ACC112 (cell line): ENCODE measurements around the gene CNRIP1.

ENCODE experiments used
- H2AFZ ChIP-seq: fragments of 200-600 bp; sonication (generic); one replicate; pipeline ENCODE4 v1.6.0; 2017; ENCODE audit warnings: antibody characterized with exemption, low read length; ENCODE audit not compliant: unreplicated experiment
- H3K27ac ChIP-seq: fragments of 200-600 bp; sonication (generic); 2 replicates; pipeline ENCODE4 v1.5.1; 2014; ENCODE audit warnings: low read depth, mild to moderate bottlenecking, antibody characterized with exemption, low read length, moderate library complexity
- H3K27me3 ChIP-seq: fragments of 200-600 bp; sonication (generic); 2 replicates; pipeline ENCODE4 v1.6.1; 2014; ENCODE audit warnings: mild to moderate bottlenecking, antibody characterized with exemption, low read length, moderate library complexity, mixed read lengths; ENCODE audit not compliant: insufficient read depth
- H3K36me3 ChIP-seq: fragments of 200-600 bp; sonication (generic); 2 replicates; pipeline ENCODE4 v1.6.1; 2016; ENCODE audit warnings: mild to moderate bottlenecking, antibody characterized with exemption, low read length, moderate library complexity, mixed read lengths; ENCODE audit not compliant: insufficient read depth
- H3K4me1 ChIP-seq: fragments of 200-600 bp; sonication (generic); one replicate; pipeline ENCODE4 v1.6.1; 2016; ENCODE audit warnings: low read length, mixed read lengths; ENCODE audit not compliant: insufficient read depth, unreplicated experiment, control insufficient read depth
- H3K4me3 ChIP-seq: fragments of 200-600 bp; sonication (generic); 2 replicates; pipeline ENCODE4 v1.5.1; 2014; ENCODE audit warnings: mild to moderate bottlenecking, low read depth, low read length
- H3K79me2 ChIP-seq: fragments of 200-600 bp; sonication (generic); one replicate; pipeline ENCODE4 v1.6.0; 2016; ENCODE audit warnings: low read length; ENCODE audit not compliant: control insufficient read depth, unreplicated experiment, insufficient read depth

CNRIP1 gene

GRCh38 chr2:68274022-68274421 lies 45.7 kb downstream of the CNRIP1 start:
- H3K27me3 ChIP-seq = no peaks in the 10 kb centered on the region
- no peak overlapping the region for H3K27ac ChIP-seq
- no peaks in the 10 kb centered on the region for H3K79me2 ChIP-seq
- peaks cover 6% of the 10 kb centered on the region for H3K4me1 ChIP-seq
- no peaks in the 10 kb centered on the region for H3K36me3 ChIP-seq
- no peak overlapping the region for H2AFZ ChIP-seq
- no peak overlapping the region for H3K4me3 ChIP-seq

GRCh38 chr2:68272246-68272994 lies 47.3 kb downstream of the CNRIP1 start:
- Histone ChIP-seq H3K27ac (no peak overlapping the region), H3K36me3 (no peaks in the 10 kb centered on the region), H3K4me1 (peaks cover 6% of the 10 kb centered on the region), H3K4me3 (no peak overlapping the region), H2AFZ (no peak overlapping the region), H3K27me3 (no peaks in the 10 kb centered on the region), H3K79me2 (no peaks in the 10 kb centered on the region)

GRCh38 chr2:68266655-68267054 lies 53.1 kb downstream of the CNRIP1 start:
- no peak overlapping the region for H3K27ac ChIP-seq
- H3K79me2 ChIP-seq = no peaks in the 10 kb centered on the region
- H3K4me1 ChIP-seq = no peaks in the 10 kb centered on the region
- H3K36me3 ChIP-seq = no peaks in the 10 kb centered on the region
- no peaks in the 10 kb centered on the region for H3K27me3 ChIP-seq
- no peak overlapping the region for H2AFZ ChIP-seq
- no peak overlapping the region for H3K4me3 ChIP-seq

DNA sequence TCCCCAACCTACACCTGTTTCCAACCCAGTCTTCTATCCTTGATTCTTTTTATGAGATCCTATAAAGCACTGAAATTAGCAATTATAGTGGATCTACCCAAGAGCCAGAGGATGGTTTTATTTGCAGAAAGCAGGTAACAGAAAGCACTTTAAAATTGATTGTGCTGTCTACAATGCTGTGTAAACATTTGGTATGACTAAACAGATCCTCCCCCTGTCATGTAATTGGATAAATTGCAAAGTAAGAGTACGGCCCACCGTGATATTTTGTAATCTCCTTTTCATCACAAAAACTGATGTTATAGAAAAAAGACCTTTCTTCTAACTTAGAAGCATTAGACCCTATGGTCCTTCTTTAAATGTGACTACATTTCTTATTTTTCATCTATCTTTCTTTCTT lies 56.1 kb downstream of the CNRIP1 start:
- no peaks in the 10 kb centered on the region for H3K79me2 ChIP-seq
- no peaks in the 10 kb centered on the region for H3K36me3 ChIP-seq
- no peaks in the 10 kb centered on the region for H3K27me3 ChIP-seq
- H3K4me3 ChIP-seq = no peak overlapping the region
- no peak overlapping the region for H2AFZ ChIP-seq
- H3K27ac ChIP-seq = no peak overlapping the region
- peaks cover 6% of the 10 kb centered on the region for H3K4me1 ChIP-seq

DNA sequence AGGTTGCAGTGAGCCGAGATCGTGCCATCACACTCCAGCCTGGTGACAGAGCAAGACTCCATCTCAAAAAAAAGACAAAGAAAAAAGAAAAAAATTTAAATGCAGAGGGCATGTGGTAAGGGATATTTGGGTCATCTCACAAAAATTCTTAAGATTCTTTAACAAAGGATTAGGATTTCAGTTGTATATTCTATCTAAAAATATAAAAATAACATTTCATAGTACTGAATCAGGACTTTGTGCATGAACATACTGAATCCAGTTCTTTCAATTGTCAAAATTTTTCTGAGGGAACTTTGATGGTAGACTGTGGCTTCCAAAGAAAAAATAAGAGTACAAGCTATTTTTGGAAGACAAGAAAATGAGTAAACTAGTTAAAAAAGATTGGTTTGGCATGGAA lies 60.9 kb downstream of the CNRIP1 start:
- H3K27ac ChIP-seq = no peak overlapping the region

DNA sequence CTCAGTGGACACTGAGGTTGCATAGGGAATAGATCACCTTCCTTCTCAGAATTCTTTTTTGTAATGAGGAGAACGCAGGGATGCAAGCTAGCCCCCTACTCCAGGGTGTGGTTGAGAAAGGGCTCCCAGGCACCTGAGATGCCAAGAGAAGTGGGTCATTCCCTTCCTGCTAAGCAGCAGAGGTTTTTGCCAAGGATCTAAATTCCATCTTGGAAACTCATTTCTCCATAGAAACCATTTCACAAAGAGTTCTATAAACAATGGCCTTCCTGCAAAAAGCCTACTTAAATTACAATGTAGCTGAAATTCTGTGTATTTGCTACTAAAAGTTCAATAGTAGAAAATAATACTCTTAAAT lies 63.7 kb downstream of the CNRIP1 start:
- peak overlapping the region; percentile 4; the same call in 1 of the 2 replicates for H3K4me3 ChIP-seq
- H3K36me3 ChIP-seq = no peaks in the 10 kb centered on the region
- no peak overlapping the region for H2AFZ ChIP-seq
- H3K27ac ChIP-seq = no peak overlapping the region
- H3K4me1 ChIP-seq = peaks cover 30% of the 10 kb centered on the region
- H3K27me3 ChIP-seq = no peaks in the 10 kb centered on the region
- H3K79me2 ChIP-seq = peaks cover 32% of the 10 kb centered on the region

More for the DNA sequence above, 60.9 kb downstream of the CNRIP1 start:
- H3K4me1 ChIP-seq = peaks cover 30% of the 10 kb centered on the region
- no peaks in the 10 kb centered on the region for H3K36me3 ChIP-seq
- H3K79me2 ChIP-seq = peaks cover 15% of the 10 kb centered on the region
- H3K4me3 ChIP-seq = no peak overlapping the region
- H2AFZ ChIP-seq = no peak overlapping the region
- no peaks in the 10 kb centered on the region for H3K27me3 ChIP-seq

GRCh38 chr2:68253219-68254068 lies 66.3 kb downstream of the CNRIP1 start:
- H3K36me3 ChIP-seq = peaks cover 3% of the 10 kb centered on the region; the same call in 1 of the 2 replicates
- no peaks in the 10 kb centered on the region for H3K27me3 ChIP-seq
- H3K4me1 ChIP-seq = peaks cover 43% of the 10 kb centered on the region
- peaks cover 58% of the 10 kb centered on the region for H3K79me2 ChIP-seq
- peak overlapping the region; percentile 91 for H3K4me3 ChIP-seq
- H3K27ac ChIP-seq = peak overlapping the region; percentile 87
- peak overlapping the region; percentile 66 for H2AFZ ChIP-seq

- H3K27me3 ChIP-seq = no peaks in the 10 kb centered on the region
- H3K4me1 ChIP-seq = peaks cover 49% of the 10 kb centered on the region
- H2AFZ ChIP-seq = peak within 1 kb of the TSS; percentile 66
- H3K79me2 ChIP-seq = peaks cover 66% of the 10 kb centered on the region
- peak within 1 kb of the TSS; percentile 91 for H3K4me3 ChIP-seq
- H3K27ac ChIP-seq = peak within 1 kb of the TSS; percentile 87
- peaks cover 3% of the 10 kb centered on the region; the same call in 1 of the 2 replicates for H3K36me3 ChIP-seq
Observed at GRCh38 chr2:68252400-68253218, 67.1 kb downstream of the CNRIP1 start, which contains the start of gene PPP3R1. Gene PPP3R1, minus strand, starts transcription at chr2:68252532. Its CDS starts 405 bp downstream, at chr2:68252127.

DNA sequence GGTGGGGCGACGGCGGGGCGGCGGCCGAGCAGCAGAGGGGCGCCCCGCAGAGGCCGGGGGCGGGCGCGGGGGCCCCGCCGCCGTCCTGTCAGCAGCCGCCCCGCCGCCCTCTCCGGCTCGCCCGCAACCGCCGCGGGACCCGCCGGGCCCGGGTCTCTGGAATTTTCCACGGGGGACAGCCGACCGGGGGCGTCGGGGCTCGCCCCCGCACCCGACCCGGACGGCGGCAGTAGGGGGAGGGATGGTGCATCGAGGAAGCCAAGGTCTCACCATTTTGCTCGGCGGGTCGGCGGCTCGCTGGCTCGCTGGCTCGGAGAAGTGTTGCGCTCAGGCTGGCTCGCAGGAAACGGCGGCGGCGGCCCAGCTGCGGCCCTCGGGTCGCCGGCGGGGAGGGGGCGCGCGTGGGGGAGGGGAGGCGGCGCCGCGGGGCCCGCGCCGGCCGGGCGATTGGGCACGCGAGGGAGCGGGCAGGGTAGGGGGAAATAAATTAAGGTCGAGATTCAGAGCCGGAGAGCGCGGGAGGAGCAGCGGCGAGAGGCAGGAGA lies 67.8 kb downstream of the CNRIP1 start:
- peak overlapping the region; percentile 43 for H2AFZ ChIP-seq
- peaks cover 50% of the 10 kb centered on the region for H3K4me1 ChIP-seq
- peaks cover 3% of the 10 kb centered on the region; the same call in 1 of the 2 replicates for H3K36me3 ChIP-seq
- H3K4me3 ChIP-seq = peak overlapping the region; percentile 91
- no peaks in the 10 kb centered on the region for H3K27me3 ChIP-seq
- peak overlapping the region; percentile 87 for H3K27ac ChIP-seq
- H3K79me2 ChIP-seq = peaks cover 73% of the 10 kb centered on the region
